ENCODE results near the gene DPEP2NB. TPM values are rescaled to one million over a fixed set of nuclear protein-coding genes. Genes with fewer than 3 reads are reported as not detected.
A peak's percentile ranks its signal among the peaks of the same experiment; 100 is the strongest.

Gene DPEP2NB
- total RNA-seq, 4 donors from 2014 or later: not detected

GRCh38 chr16:67965668-67966548 lies 49.8 kb downstream of the DPEP2NB start:
- intact Hi-C loops (cut with DNase I): no loop called here
- Histone ChIP-seq H3K27ac (peak overlapping the region; percentile 85 to 96 (median 92)), H3K27me3 (no peaks in the 10 kb centered on the region), H3K4me1 (peaks cover 25 to 88% (median 51%) of the 10 kb centered on the region in 3 donors), H3K9me3 (no peaks in the 10 kb centered on the region), H3K36me3 (peaks cover 0 to 27% (median 9%) of the 10 kb centered on the region in 3 donors), H3K4me3 (peak overlapping the region in 2 of 4 donors; percentile 70 to 77)
- WGBS, 2 donors: 54 to 57% methylated on average over 3 to 9 of the region's 11 CpGs
- TF ChIP-seq CTCF (IDR thresholded peaks at IDR 0.05): no peak
- no peak for TF ChIP-seq POLR2A (IDR thresholded peaks at IDR 0.05)
- DNase-seq: no peak

GRCh38 chr16:67964477-67965131 lies 51.1 kb downstream of the DPEP2NB start:
- H3K27ac ChIP-seq: peak overlapping the region in 3 of 4 donors; percentile 1 to 85 (median 72)
- 84 to 88% methylated on average over 4 to 5 of the region's 6 CpGs for WGBS, 2 donors
- H3K27me3 ChIP-seq: no peaks in the 10 kb centered on the region
- peaks cover 3 to 40% (median 9%) of the 10 kb centered on the region in 3 donors for H3K36me3 ChIP-seq
- intact Hi-C loops (cut with DNase I): no loop called here
- H3K4me1 ChIP-seq: peaks cover 30 to 100% (median 64%) of the 10 kb centered on the region in 3 donors
- DNase-seq: no peak
- no peak for TF ChIP-seq POLR2A (IDR thresholded peaks at IDR 0.05)
- TF ChIP-seq CTCF (IDR thresholded peaks at IDR 0.05): no peak
- H3K4me3 ChIP-seq: no peak overlapping the region
- no peaks in the 10 kb centered on the region for H3K9me3 ChIP-seq

GRCh38 chr16:67963662-67964321 lies 51.9 kb downstream of the DPEP2NB start:
- Histone ChIP-seq H3K36me3 (peaks cover 6 to 48% (median 9%) of the 10 kb centered on the region in 3 donors), H3K4me1 (peaks cover 30 to 100% (median 68%) of the 10 kb centered on the region in 3 donors), H3K27ac (peak overlapping the region; percentile 7 to 72 (median 46)), H3K27me3 (no peaks in the 10 kb centered on the region), H3K9me3 (no peaks in the 10 kb centered on the region), H3K4me3 (peak overlapping the region in 1 of 4 donors; percentile 24)
- no peak for TF ChIP-seq CTCF (IDR thresholded peaks at IDR 0.05)
- TF ChIP-seq POLR2A (IDR thresholded peaks at IDR 0.05): no peak
- no peak for DNase-seq
- 61 to 86% methylated on average over 12 of the region's 32 CpGs for WGBS, 2 donors
- intact Hi-C loops (cut with DNase I): no loop called here

Small RNA genes lying within 50 kb of the gene (small RNA-seq; reads per million reads assigned to genes)
- 0 reads per million in 4 donors for gene RNU6-359P

Other genes starting within 250 kb of the DPEP2NB start
- gene RANBP10, start 209.4 kb downstream of the DPEP2NB start, total RNA-seq: 10 to 100 TPM in 2 of 4 donors, 1 to 10 TPM in 2; 6.4 to 12.9 (median 10.8) TPM
- gene TSNAXIP1, start 209.0 kb downstream of the DPEP2NB start, total RNA-seq: under 1 TPM; 0.15 to 0.97 (median 0.72) TPM
- gene THAP11, start 173.6 kb downstream of the DPEP2NB start, total RNA-seq: 10 to 100 TPM; 35.8 to 48.8 (median 42.1) TPM
- gene NUTF2, start 169.0 kb downstream of the DPEP2NB start, total RNA-seq: 10 to 100 TPM; 41.4 to 85.1 (median 63.7) TPM
- gene CENPT, start 168.2 kb downstream of the DPEP2NB start, total RNA-seq: 10 to 100 TPM; 12.3 to 42.7 (median 19.6) TPM
- gene EDC4, start 142.9 kb downstream of the DPEP2NB start, total RNA-seq: 10 to 100 TPM; 26.5 to 46.9 (median 37.0) TPM
- gene NRN1L, start 131.0 kb downstream of the DPEP2NB start, total RNA-seq: under 1 TPM in 2 of 4 donors, not detected in 2; 0.57 to 0.99 TPM
- gene PSKH1, start 122.7 kb downstream of the DPEP2NB start, total RNA-seq: 10 to 100 TPM in 3 of 4 donors, 1 to 10 TPM in 1; 8.5 to 18.3 (median 13.8) TPM
- gene CTRL, start 84.0 kb downstream of the DPEP2NB start, total RNA-seq: 1 to 10 TPM in 2 of 4 donors, not detected in 2; 1.2 to 1.8 TPM
- gene PSMB10, start 79.1 kb downstream of the DPEP2NB start, total RNA-seq: 10 to 100 TPM; 20.7 to 28.4 (median 25.3) TPM
- 10 to 100 TPM in 1 of 4 donors, 1 to 10 TPM in 3; 1.2 to 12.4 (median 3.8) TPM for gene LCAT, start 71.8 kb downstream of the DPEP2NB start, total RNA-seq
- gene SLC12A4, start 47.3 kb downstream of the DPEP2NB start, total RNA-seq: 10 to 100 TPM in 2 of 4 donors, 1 to 10 TPM in 2; 7.4 to 29.8 (median 18.2) TPM
- gene DPEP3, start 35.4 kb downstream of the DPEP2NB start, total RNA-seq: not detected
- gene DPEP2, start 16.4 kb downstream of the DPEP2NB start, total RNA-seq: 1 to 10 TPM in 2 of 4 donors, under 1 TPM in 1, not detected in 1; 0.18 to 6.2 (median 4.0) TPM
- gene DDX28, start 7.3 kb upstream of the DPEP2NB start, total RNA-seq: 10 to 100 TPM in 3 of 4 donors, 1 to 10 TPM in 1; 9.7 to 12.8 (median 11.6) TPM
- 10 to 100 TPM in 3 of 4 donors, 1 to 10 TPM in 1; 9.9 to 26.1 (median 14.7) TPM for gene DUS2, start 7.4 kb upstream of the DPEP2NB start, total RNA-seq
- 10 to 100 TPM; 18.6 to 30.9 (median 20.5) TPM for gene NFATC3, start 69.5 kb upstream of the DPEP2NB start, total RNA-seq
- 100 to 1,000 TPM in 3 of 4 donors, 10 to 100 TPM in 1; 44.6 to 137 (median 118) TPM for gene ESRP2, start 220.2 kb upstream of the DPEP2NB start, total RNA-seq
- gene PLA2G15, start 229.5 kb upstream of the DPEP2NB start, total RNA-seq: 1 to 10 TPM; 3.3 to 9.8 (median 6.6) TPM
- gene SLC7A6, start 248.6 kb upstream of the DPEP2NB start, total RNA-seq: 10 to 100 TPM in 1 of 4 donors, 1 to 10 TPM in 3; 5.7 to 28.2 (median 7.9) TPM

All from esophagus squamous epithelium (tissue), 5 donors.